H1 (cell line): Measurements from ENCODE around the gene IST1. TPM values are rescaled to one million over a fixed set of nuclear protein-coding genes. Genes with fewer than 3 reads are reported as not detected.

Experiments
- BRCA1 ChIP-seq: IDR thresholded peaks from 2 replicates; pipeline ENCODE4 v1.6.1; 2012; ENCODE audit warnings: low read depth, low read length, improper control_type of control experiment
- CREB1 ChIP-seq: IDR thresholded peaks from 2 replicates; pipeline ENCODE4 v1.6.1; 2012; ENCODE audit warnings: inconsistent platforms
- polyA plus RNA-seq, 7 experiments: library from polyadenylated mRNA; depleted of rRNA in 3 of 7; stranded (reverse) in 5 of 7; unstranded in 2 of 7; fragments of >200 nt in 5 of 7; fragments of 200-250 nt in 2 of 7; gene quantifications; 1 replicate in 5 of 7; 2 replicates in 1 of 7; 4 replicates in 1 of 7; pipeline versions ENCODE4 v1.2.1 to v1.2.3, GENCODE V29; 2011 to 2013; ENCODE audit warnings: missing spikeins in 2 of 7, mixed read lengths in 2 of 7
- total RNA-seq: library from RNA; stranded (reverse); fragmentation: NEBNext Ultra II Directional; extraction: Animal tissue kit (Norgen Biotek cat#: 25700); gene quantifications from 2 replicates; pipeline ENCODE4 v1.2.1, GENCODE V29; 2021

Gene IST1
- total and polyA plus RNA-seq, 2 of the 8 experiments (the other 6 are each of a cell fraction or from before 2014, with no cell fraction given) = 190 to 248 TPM

GRCh38 chr16:71930013-71930563, 34.8 kb downstream of the IST1 start (continued):
- TF ChIP-seq CREB1 = no peak
- no peak for TF ChIP-seq BRCA1
